NCI-H748 treated with DMSO at 0.1 percent for 48 hours (cell line): Measurements from ENCODE around the gene FER.
"Not testable (repeated sequence)": the region's sequence is repeated elsewhere in the genome, so short reads cannot be mapped to it uniquely, and the experiment has no call there.

Experiments used
- DNase-seq: peaks from one replicate; lab custom pipeline; 2025; lab: John Stamatoyannopoulos, UW

The FER gene

GRCh38 chr5:108747111-108747773 lies 455 bp upstream of the FER start:
- no peak for DNase-seq

- peak; percentile 90 for DNase-seq
These were observed 867 bp downstream of the FER start for GRCh38 chr5:108748401-108749127.

DNA sequence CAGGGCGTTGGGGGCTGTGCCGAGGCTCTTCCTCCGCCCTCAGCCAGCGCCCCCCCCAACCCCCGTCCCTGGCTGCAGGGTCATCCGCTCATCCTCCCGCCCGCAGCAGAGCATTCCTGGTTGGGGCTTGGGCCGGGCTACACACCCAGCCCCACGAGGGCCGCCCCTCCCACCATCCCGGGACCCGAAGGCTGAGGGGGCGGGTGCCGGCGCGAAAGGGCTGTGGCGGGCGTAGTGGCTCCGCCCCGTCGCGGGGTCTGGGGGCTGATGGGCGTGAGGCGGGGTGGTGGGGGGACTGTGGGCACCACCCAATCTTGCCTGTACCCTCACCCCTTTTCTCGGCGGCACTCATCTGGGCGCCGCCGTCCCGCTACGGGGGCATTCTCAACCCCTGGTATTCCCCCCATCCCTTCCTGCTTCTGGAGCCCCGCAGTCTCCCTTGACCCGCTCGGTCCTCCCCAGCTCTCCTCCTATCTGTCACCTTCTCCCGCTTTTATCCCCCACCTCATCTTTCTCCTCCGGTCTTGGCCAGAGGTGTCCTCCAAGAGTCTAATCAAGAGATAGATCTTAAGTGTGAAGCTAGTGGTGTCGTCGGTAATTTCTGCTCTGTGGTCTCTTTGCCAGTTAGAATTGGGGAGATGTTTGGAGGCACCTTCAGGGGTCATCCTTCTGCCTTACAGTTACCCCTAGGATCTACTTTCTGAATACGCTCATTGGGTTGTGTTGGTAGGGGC lies 1.6 kb downstream of the FER start:
- no peak for DNase-seq

GRCh38 chr5:108753331-108753730 lies 5.6 kb downstream of the FER start:
- no peak for DNase-seq

- DNase-seq = no peak
These were observed 6.2 kb downstream of the FER start for GRCh38 chr5:108753877-108754276.

- DNase-seq = no peak
These were observed 12.8 kb downstream of the FER start for GRCh38 chr5:108760512-108760911.

- DNase-seq = no peak
These were observed 15.0 kb downstream of the FER start for GRCh38 chr5:108762660-108763059.

GRCh38 chr5:108763222-108763916 lies 15.7 kb downstream of the FER start:
- no peak for DNase-seq

DNA sequence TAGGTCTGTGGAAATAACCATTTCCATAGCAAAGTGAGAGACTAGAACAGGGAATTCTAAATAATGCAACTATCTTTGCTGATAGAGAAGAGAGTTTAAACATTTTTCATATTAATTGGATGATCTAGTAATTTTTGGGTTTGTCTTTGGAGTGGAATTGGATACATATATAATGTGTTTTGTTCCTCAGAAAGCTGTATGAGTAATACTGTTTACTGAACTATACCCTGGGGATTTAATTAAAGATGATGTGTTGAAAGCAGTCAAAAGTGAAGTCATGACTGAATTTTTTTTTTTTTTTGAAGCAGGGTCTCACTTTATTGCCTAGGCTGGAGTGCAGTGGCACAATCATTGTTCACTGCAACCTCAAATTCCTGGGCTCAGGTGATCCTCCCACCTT lies 17.9 kb downstream of the FER start:
- DNase-seq = no peak

DNA sequence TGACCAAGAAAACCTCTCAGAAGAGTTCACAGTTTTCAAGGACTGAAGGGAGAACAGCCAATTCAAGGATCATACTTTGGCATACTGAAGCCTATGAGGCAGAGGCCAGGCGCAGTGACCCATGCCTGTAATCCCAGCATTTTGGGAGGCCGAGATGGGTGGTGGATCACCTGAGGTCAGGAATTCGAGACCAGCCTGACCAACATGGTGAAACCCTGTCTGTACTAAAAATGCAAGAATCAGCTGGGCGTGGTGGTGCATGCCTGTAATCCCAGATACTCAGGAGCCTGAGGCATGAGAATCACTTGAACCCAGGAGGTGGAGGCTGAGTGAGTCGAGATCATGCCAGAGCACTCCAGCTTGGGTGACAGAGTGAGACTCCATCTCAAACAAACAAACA lies 19.2 kb downstream of the FER start:
- not testable (repeated sequence) for DNase-seq

DNA sequence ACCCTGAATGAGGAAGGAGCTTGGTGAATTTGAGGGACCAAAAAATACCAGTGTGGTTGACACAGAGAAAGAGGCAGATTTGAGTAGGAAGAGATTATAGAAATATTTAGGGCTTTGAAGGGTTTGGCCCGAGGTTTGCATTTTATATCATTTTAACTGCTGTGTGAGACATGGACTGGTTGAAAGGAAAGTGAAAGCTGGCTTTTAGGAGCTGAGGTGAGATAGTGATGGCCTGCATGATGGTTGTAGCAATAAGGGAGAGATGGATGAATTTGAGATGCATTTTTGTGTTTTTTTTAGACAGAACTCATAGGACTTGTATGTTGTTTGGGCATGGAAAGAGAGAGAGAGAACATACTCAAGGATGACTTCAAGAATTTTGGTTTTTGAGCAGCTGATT lies 21.7 kb downstream of the FER start:
- no peak for DNase-seq

DNA sequence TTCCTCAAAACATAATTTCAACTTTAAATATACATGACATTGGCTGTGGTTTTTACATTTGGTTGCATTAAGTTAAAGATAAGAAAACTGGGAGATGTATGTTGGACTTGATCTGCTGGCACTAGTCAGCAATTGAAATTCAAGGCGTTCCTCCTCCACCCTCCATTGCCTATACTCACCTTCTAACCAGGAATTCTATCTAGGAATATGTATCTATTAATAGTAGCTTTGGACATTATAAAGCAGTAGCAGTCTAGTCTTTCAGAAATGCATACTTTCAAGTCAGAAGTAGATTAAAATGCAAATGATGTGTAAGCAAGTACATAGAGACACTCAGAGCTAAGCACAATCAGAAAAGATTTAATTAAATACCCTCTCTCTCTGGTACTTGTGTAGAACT lies 24.9 kb downstream of the FER start:
- DNase-seq = no peak

- DNase-seq = no peak
These were observed 25.6 kb downstream of the FER start for GRCh38 chr5:108773330-108773729.

DNA sequence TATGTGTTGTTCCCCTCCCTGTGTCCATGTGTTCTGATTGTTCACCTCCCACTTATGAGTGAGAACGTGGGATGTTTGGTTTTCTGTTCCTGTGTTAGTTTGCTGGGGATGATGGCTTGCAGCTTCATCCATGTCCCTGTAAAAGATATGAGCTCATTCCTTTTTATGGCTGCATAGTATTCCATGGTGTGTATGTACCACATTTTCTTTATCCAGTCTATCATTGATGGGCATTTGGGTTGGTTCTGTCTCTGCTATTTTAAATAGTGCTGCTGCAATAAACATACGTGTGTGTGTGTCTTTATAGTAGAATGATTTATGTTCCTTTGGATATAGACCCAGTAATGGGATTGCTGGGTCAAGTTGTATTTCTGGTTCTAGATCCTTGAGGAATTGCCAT lies 26.4 kb downstream of the FER start:
- not testable (repeated sequence) for DNase-seq

DNA sequence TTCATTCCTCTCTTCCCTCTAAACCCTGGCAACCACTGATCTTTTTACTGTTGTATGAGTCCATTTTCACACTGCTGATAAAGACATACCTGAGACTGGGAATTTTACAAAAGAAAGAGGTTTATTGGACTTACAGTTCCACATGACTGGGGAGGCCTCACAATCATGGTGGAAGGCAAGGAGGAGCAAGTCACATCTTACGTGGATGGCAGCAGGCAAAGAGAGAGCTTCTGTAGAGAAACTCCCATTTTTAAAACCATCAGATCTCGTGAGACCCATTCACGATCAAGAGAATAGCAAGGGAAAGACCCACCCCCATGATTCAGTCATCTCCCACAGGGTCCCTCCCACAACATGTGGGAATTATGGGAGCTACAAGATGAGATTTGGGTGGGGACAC lies 29.9 kb downstream of the FER start:
- not testable (repeated sequence) for DNase-seq

GRCh38 chr5:108784577-108784976 lies 36.9 kb downstream of the FER start:
- not testable (repeated sequence) for DNase-seq

DNA sequence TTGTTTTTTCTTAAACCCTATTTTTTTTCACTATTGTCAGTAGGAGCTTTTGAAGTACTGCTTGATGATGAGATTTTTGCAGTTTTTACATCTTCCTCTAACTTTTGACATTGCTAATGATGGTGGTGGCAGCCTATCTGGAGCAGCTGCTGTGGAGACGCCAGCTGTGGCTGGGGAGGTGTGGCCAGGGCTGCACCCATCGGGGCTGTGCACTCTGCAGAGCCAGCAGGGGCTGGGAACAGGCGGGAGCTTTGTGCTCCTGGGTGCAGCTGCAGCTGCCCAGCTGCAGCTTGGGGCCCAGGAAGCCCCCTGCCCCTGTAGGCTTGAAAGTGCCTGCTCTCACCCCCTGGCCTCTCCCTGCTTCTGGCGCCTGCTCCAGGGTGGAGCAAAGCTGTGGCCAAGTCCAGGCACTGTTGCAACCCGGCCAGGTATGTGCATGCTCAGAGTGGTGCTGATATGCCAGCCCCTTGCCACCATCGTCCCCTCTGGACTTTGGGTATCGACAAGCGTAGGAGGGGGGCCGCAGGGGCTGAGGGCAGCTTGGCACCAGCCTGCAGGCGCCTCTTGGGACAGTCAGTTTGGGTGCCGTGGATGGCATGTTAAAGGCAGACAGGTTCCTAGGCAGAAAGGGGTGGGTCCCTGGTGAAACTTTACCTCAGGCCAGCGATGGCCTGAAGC lies 39.2 kb downstream of the FER start:
- no peak for DNase-seq

GRCh38 chr5:108788142-108788541 lies 40.4 kb downstream of the FER start:
- DNase-seq = no peak

DNA sequence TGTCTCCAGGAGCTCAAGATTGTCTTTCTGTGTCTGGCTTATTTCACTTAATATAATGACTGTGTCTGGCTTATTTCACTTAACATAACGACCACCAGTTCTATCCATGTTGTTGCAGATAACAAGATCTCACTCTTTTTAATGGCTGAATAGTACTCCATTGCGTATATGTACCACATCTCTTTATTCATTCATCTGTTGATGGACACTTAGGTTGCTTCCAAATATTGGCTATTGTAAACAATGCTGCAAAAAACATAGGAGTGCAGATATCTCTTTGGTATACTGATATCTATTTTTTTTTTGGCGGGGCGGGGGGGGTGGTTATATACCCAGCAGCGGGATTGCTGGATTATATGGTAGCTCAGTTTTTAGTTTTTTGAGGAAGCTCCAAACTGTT lies 45.5 kb downstream of the FER start:
- no peak for DNase-seq

DNA sequence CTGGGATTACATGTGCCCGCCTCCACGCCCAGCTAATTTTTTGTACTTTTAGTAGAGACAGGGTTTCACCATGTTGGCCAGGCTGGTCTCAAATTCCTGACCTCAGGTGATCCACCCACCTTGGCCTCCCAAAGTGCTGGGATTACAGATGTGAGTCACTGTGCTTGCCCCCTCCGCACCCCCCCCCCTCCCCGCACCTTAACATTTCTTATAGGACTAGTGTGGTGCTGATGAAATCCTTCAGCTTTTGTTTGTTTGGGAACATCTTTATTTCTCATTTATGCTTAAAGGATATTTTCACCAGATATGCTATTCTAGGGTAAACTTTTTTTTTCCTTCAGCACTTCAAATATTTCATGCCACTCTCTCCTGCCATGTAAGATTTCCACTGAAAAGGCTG lies 46.7 kb downstream of the FER start:
- not testable (repeated sequence) for DNase-seq

GRCh38 chr5:108797396-108797795 lies 49.7 kb downstream of the FER start:
- no peak for DNase-seq

GRCh38 chr5:108797986-108798385 lies 50.3 kb downstream of the FER start:
- no peak for DNase-seq
